OCI-LY1 (cell line): ENCODE measurements around the gene RGCC.
A peak's percentile ranks its signal among the peaks of the same experiment; 100 is the strongest.

ENCODE experiments used
- H2AFZ ChIP-seq: fragments of 200-600 bp; sonication (generic), shearing (Covaris generic); 2 replicates; pipeline ENCODE4 v1.6.0; 2014; ENCODE audit warnings: antibody characterized with exemption, mild to moderate bottlenecking, low read length
- H3F3A ChIP-seq: fragments of 200-600 bp; sonication (generic), shearing (Covaris generic); 2 replicates; pipeline ENCODE4 v1.6.0; 2014; ENCODE audit warnings: mild to moderate bottlenecking, antibody characterized with exemption, low read length, moderate library complexity; ENCODE audit not compliant: insufficient read depth
- H3K27ac ChIP-seq: fragments of 200-600 bp; sonication (generic); 2 replicates; pipeline ENCODE4 v1.5.1; 2014; ENCODE audit warnings: low read length, mixed run types, mild to moderate bottlenecking, low read depth; ENCODE audit not compliant: poor library complexity, severe bottlenecking
- H3K27me3 ChIP-seq: fragments of 200-600 bp; sonication (generic); 2 replicates; pipeline ENCODE4 v1.6.0; 2014; ENCODE audit warnings: antibody characterized with exemption, mild to moderate bottlenecking, low read length, moderate library complexity; ENCODE audit not compliant: insufficient read depth
- H3K36me3 ChIP-seq: fragments of 200-600 bp; sonication (generic); 2 replicates; pipeline ENCODE4 v1.6.1; 2014; ENCODE audit warnings: mild to moderate bottlenecking, antibody characterized with exemption, low read length, moderate library complexity, mixed read lengths; ENCODE audit not compliant: insufficient read depth
- H3K4me1 ChIP-seq: fragments of 200-600 bp; sonication (generic); 2 replicates; pipeline ENCODE4 v1.5.1; 2014; ENCODE audit warnings: mild to moderate bottlenecking, low read length, moderate library complexity; ENCODE audit not compliant: insufficient read depth, severe bottlenecking
- H3K4me2 ChIP-seq: fragments of 200-600 bp; sonication (generic), shearing (Covaris generic); 2 replicates; pipeline ENCODE4 v1.6.1; 2014; ENCODE audit warnings: low read length
- H3K4me3 ChIP-seq: fragments of 200-600 bp; sonication (generic); 2 replicates; pipeline ENCODE4 v1.5.1; 2014; ENCODE audit warnings: low read length, low read depth, mild to moderate bottlenecking, mixed read lengths; ENCODE audit not compliant: poor library complexity, severe bottlenecking
- H3K79me2 ChIP-seq: fragments of 200-600 bp; shearing (Covaris generic); 2 replicates; pipeline ENCODE4 v1.6.1; 2016; ENCODE audit warnings: mixed run types, low read length, mixed read lengths; ENCODE audit not compliant: insufficient read depth
- H3K9ac ChIP-seq: fragments of 200-600 bp; sonication (generic), shearing (Covaris generic); 2 replicates; pipeline ENCODE4 v1.6.1; 2014; ENCODE audit warnings: mild to moderate bottlenecking, low read length, mixed read lengths
- H3K9me2 ChIP-seq: fragments of 200-600 bp; sonication (generic), shearing (Covaris generic); 2 replicates; pipeline ENCODE4 v1.6.1; 2014; ENCODE audit warnings: low read depth, mild to moderate bottlenecking, low read length, mixed read lengths
- H3K9me3 ChIP-seq: fragments of 200-600 bp; shearing (Covaris generic); 2 replicates; pipeline ENCODE4 v1.6.1; 2014; ENCODE audit warnings: low read length, mixed read lengths
- H4K20me1 ChIP-seq: fragments of 200-600 bp; sonication (generic), shearing (Covaris generic); 2 replicates; pipeline ENCODE4 v1.6.0; 2016; ENCODE audit warnings: mild to moderate bottlenecking, low read length; ENCODE audit not compliant: insufficient read depth
- EZH2 ChIP-seq: fragments of 200-600 bp; sonication (generic), shearing (Covaris generic); IDR thresholded peaks from 2 replicates; pipeline ENCODE4 v1.8.0; 2017; ENCODE audit warnings: borderline replicate concordance, mixed run types, mild to moderate bottlenecking, antibody characterized with exemption, low read length, moderate library complexity, mixed read lengths
- TF ChIP-seq, protein P1 (sequence below): fragments of 200-600 bp; sonication (generic), shearing (Covaris generic); IDR thresholded peaks from 2 replicates; pipeline ENCODE4 v1.5.1; 2017; ENCODE audit warnings: mild to moderate bottlenecking, antibody characterized with exemption, low read length, moderate library complexity, mixed read lengths

Gene RGCC

DNA sequence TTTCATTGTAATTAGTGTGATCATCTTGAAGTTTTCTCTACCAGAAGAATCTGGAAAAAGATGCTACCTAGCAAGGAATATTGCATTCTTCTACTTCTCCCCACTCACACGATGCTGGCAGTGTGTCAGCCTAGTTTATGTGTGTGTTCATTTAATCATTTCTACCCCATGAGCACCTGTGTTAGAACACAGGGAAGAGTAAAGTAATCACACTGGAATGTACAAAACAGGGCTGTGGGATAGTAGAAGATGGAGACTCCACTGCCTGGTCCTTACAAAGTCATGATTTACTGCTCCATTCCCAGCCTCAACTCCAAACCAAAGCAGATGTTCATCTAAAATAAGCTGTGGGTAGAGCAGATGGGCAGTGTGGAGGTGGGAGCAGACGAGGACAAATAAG, 47.7 kb upstream of the RGCC start:
- Histone ChIP-seq H3K4me2 (no peak overlapping the region), H2AFZ (peak overlapping the region; percentile 58; the same call in 1 of the 2 replicates), H3K4me1 (peaks cover 16% of the 10 kb centered on the region), H3K9ac (no peak overlapping the region), H3K9me3 (no peaks in the 10 kb centered on the region), H3K4me3 (no peak overlapping the region), H3F3A (no peaks in the 10 kb centered on the region), H3K79me2 (no peaks in the 10 kb centered on the region), H4K20me1 (no peaks in the 10 kb centered on the region), H3K27me3 (no peaks in the 10 kb centered on the region), H3K27ac (no peak overlapping the region), H3K9me2 (no peaks in the 10 kb centered on the region), H3K36me3 (no peaks in the 10 kb centered on the region)
- no peak for TF ChIP-seq EZH2
- TF ChIP-seq, protein P1, sequence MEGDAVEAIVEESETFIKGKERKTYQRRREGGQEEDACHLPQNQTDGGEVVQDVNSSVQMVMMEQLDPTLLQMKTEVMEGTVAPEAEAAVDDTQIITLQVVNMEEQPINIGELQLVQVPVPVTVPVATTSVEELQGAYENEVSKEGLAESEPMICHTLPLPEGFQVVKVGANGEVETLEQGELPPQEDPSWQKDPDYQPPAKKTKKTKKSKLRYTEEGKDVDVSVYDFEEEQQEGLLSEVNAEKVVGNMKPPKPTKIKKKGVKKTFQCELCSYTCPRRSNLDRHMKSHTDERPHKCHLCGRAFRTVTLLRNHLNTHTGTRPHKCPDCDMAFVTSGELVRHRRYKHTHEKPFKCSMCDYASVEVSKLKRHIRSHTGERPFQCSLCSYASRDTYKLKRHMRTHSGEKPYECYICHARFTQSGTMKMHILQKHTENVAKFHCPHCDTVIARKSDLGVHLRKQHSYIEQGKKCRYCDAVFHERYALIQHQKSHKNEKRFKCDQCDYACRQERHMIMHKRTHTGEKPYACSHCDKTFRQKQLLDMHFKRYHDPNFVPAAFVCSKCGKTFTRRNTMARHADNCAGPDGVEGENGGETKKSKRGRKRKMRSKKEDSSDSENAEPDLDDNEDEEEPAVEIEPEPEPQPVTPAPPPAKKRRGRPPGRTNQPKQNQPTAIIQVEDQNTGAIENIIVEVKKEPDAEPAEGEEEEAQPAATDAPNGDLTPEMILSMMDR = no peak

DNA sequence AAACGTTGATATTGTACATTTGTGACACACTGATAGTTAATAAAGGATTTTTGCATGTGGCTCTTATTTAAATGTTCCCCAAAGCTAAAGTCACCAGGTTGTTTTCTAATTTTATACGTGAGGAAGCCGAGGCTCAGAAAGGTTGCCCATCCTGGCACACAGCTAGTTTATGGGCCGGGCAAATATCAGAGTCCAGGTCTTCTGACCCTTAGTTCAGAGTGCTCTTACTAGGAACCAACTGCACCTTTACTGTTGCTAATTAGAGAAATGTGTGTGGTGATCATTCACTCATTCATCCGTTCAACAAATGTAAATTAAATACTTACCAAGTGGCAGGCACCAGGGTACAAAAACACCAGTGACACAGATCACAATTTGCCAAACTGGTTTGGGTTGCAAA, 46.3 kb upstream of the RGCC start:
- H3K4me2 ChIP-seq = no peak overlapping the region; the same call in 1 of the 2 replicates
- H3K9me3 ChIP-seq = no peaks in the 10 kb centered on the region

DNA sequence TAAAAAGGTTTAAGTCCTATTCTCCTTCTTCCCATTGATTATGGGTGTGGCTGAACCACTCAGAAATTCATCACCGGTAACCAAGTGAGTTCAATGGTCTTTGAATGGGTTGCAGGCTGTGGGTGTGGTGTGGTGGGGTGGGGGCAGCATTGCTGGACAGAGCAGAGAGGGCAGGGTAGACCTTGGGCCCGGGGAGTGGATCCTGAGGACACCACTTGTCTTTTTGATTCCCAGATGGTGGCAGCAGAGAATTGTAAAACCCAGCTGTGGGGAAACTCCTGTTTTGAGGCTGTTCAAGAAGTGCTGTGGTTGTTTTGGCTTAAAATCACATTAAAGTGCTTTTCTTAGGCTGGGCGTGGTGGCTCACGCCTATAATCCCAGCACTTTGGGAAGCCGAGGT, 45.8 kb upstream of the RGCC start:
- Histone ChIP-seq H4K20me1 (no peaks in the 10 kb centered on the region), H3K4me2 (no peak overlapping the region; the same call in 1 of the 2 replicates), H3K36me3 (no peaks in the 10 kb centered on the region), H3K4me3 (no peak overlapping the region), H3K79me2 (no peaks in the 10 kb centered on the region), H2AFZ (no peak overlapping the region), H3K9me3 (no peaks in the 10 kb centered on the region), H3K27me3 (no peaks in the 10 kb centered on the region), H3K9ac (no peak overlapping the region; the same call in 1 of the 2 replicates), H3K9me2 (no peaks in the 10 kb centered on the region), H3F3A (no peaks in the 10 kb centered on the region), H3K4me1 (peaks cover 16% of the 10 kb centered on the region), H3K27ac (peak overlapping the region; percentile 1)
- TF ChIP-seq EZH2 = no peak
- TF ChIP-seq, protein P1 = peak; percentile 66

More for the DNA sequence above, 46.3 kb upstream of the RGCC start:
- no peaks in the 10 kb centered on the region for H3K9me2 ChIP-seq
- no peak overlapping the region; the same call in 1 of the 2 replicates for H3K9ac ChIP-seq
- H4K20me1 ChIP-seq = no peaks in the 10 kb centered on the region
- H3K27ac ChIP-seq = peak overlapping the region; percentile 1
- H3K4me3 ChIP-seq = no peak overlapping the region
- no peaks in the 10 kb centered on the region for H3F3A ChIP-seq
- no peak for TF ChIP-seq EZH2
- TF ChIP-seq, protein P1 = no peak
- H3K79me2 ChIP-seq = no peaks in the 10 kb centered on the region
- H3K36me3 ChIP-seq = no peaks in the 10 kb centered on the region
- no peaks in the 10 kb centered on the region for H3K27me3 ChIP-seq
- peaks cover 16% of the 10 kb centered on the region for H3K4me1 ChIP-seq
- no peak overlapping the region for H2AFZ ChIP-seq
